ENCODE data around the gene MTHFSD. TPM values are rescaled to one million over a fixed set of nuclear protein-coding genes. Genes with fewer than 3 reads are reported as not detected.

MTHFSD gene, protein sequence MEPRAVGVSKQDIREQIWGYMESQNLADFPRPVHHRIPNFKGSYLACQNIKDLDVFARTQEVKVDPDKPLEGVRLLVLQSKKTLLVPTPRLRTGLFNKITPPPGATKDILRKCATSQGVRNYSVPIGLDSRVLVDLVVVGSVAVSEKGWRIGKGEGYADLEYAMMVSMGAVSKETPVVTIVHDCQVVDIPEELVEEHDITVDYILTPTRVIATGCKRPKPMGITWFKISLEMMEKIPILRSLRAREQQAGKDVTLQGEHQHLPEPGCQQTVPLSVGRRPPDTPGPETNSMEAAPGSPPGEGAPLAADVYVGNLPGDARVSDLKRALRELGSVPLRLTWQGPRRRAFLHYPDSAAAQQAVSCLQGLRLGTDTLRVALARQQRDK
- total RNA-seq: 10 to 100 TPM; 19.3 to 22.3 TPM

DNA sequence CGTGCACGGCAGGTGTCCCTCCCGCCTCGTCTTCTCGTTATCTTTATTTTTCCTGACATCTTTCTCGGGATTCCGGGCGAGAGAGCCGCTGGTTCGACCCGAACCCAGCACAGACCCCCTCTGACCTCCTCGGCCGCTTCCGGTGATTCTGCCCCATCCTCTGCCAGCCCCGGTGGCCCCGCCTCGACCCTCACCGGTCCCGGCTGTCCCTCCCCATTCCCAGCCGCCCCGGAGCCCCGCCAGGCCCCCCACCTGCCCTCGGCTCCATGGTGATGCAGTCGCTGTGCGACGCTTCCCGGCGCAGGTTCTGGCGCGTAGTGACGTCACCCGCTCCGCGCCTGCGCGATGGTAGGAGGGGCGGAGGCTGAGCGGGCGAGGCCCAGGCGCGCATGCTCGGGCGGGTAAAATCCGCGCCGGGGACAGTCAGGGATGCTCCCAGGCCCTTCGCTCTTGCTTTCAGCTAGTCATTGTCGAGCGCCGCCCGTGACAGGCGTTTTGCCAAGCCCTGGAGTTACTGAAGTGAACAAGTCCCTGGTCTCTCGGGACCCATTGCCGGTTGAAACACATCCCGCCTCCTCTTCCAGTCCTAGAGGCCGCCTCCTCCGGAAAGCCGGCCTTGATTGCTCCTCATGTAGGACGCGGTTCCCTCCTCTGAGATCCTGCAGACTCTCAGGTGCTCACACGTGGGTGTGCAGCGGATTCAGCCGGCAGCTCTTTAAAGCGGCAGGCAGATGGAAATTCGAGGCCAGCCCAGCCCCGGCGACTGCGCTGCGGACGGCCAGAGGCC, at the start of gene MTHFSD:
Gene MTHFSD, minus strand, starts transcription at position 319 of the 787 bp plus-strand sequence. Its CDS starts 51 bp downstream, at position 268.
- Mint-ChIP-seq H3K4me1 (ENCODE audit: low read depth) (peaks cover 12% of the 10 kb centered on the region), H3K27ac (peak within 1 kb of the TSS; percentile 96), H3K4me3 (peak within 1 kb of the TSS; percentile 81), H3K27me3 (peaks cover 7% of the 10 kb centered on the region), H3K9me3 (no peaks in the 10 kb centered on the region), H3K36me3 (ENCODE audit: low read depth) (peaks cover 14% of the 10 kb centered on the region)
- DNase-seq (peak; percentile 92), ATAC-seq (peak; percentile 97)
- ChIA-PET CTCF (interaction anchor here (1.0 kb wide), 2 partner anchors 9 to 508 kb away, joined by 3 to 4 read pairs; no protein-coding TSS in a partner anchor), POLR2A (interaction anchor here (1.0 kb wide), 1 partner anchor 9 kb away, joined by 3 read pairs; no protein-coding TSS in a partner anchor)
- intact Hi-C loops (cut with micrococcal nuclease): no loop called here
- TF ChIP-seq, protein P1, sequence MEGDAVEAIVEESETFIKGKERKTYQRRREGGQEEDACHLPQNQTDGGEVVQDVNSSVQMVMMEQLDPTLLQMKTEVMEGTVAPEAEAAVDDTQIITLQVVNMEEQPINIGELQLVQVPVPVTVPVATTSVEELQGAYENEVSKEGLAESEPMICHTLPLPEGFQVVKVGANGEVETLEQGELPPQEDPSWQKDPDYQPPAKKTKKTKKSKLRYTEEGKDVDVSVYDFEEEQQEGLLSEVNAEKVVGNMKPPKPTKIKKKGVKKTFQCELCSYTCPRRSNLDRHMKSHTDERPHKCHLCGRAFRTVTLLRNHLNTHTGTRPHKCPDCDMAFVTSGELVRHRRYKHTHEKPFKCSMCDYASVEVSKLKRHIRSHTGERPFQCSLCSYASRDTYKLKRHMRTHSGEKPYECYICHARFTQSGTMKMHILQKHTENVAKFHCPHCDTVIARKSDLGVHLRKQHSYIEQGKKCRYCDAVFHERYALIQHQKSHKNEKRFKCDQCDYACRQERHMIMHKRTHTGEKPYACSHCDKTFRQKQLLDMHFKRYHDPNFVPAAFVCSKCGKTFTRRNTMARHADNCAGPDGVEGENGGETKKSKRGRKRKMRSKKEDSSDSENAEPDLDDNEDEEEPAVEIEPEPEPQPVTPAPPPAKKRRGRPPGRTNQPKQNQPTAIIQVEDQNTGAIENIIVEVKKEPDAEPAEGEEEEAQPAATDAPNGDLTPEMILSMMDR (IDR thresholded peaks at IDR 0.05): no peak

- peaks cover 7% of the 10 kb centered on the region for H3K4me1 Mint-ChIP-seq (ENCODE audit: low read depth)
Measured at GRCh38 chr16:86604436-86605193, 49.6 kb upstream of the MTHFSD start.

DNA sequence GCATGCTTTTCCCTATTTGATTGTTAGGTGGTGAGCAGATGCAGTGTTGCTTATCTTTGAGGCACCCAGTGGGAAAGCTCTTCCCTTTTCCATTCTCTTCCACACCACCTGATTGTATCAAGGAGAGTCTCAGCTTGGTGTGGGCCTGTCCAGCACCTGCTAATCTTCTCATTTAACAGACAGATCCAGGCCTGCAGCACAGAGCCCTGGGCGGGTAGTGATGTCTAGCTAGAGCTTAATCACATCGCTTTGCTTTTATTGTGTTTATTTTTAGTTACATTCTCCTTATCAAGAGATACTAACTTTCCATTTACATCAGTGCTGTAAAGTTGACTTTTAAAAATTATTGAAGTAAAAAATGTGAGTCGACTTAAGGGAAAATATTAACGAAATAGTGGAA, 47.5 kb upstream of the MTHFSD start:
- POLR2A ChIA-PET: no interaction called here

More at GRCh38 chr16:86604436-86605193, 49.6 kb upstream of the MTHFSD start:
- DNase-seq (peak; percentile 47), ATAC-seq (peak; percentile 93)
- TF ChIP-seq, protein P1 (IDR thresholded peaks at IDR 0.05): no peak
- ChIA-PET POLR2A (no interaction called here), CTCF (no interaction called here)
- Mint-ChIP-seq H3K4me3 (peak overlapping the region; percentile 71), H3K27me3 (peaks cover 19% of the 10 kb centered on the region), H3K9me3 (no peaks in the 10 kb centered on the region), H3K27ac (peak overlapping the region; percentile 20), H3K36me3 (ENCODE audit: low read depth) (no peaks in the 10 kb centered on the region)
- intact Hi-C loops (cut with micrococcal nuclease): no loop called here

DNA sequence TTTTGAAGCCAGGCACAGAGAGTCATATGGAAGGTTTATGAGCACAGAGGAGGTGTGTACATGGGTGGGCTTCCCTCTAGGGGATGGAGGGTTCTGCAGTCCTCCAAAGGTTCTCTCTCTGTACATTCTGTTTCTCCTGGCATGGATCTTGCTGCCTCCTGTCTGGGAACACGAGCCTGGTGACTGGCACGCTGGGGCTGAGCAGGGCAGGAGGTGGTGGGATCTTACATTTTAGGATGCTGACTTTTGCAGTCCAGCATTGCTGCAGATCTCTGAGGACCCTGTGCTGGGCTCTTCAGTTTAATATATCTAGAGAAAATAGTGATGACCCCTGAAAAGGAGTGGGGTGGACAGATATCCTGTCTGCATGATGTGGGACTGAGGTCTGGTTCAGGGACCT, 46.3 kb upstream of the MTHFSD start:
- POLR2A ChIA-PET: interaction anchor here (0.6 kb wide), 1 partner anchor 645 kb away, joined by 3 read pairs; no protein-coding TSS in a partner anchor
- H3K9me3 Mint-ChIP-seq: no peaks in the 10 kb centered on the region
- no peak overlapping the region for H3K27ac Mint-ChIP-seq
- H3K4me1 Mint-ChIP-seq (ENCODE audit: low read depth): peaks cover 7% of the 10 kb centered on the region
- TF ChIP-seq, protein P1 (IDR thresholded peaks at IDR 0.05): no peak
- CTCF ChIA-PET: no interaction called here
- no peak overlapping the region for H3K4me3 Mint-ChIP-seq
- no peak for ATAC-seq
- intact Hi-C loops (cut with micrococcal nuclease): no loop called here
- DNase-seq: no peak
- no peaks in the 10 kb centered on the region for H3K36me3 Mint-ChIP-seq (ENCODE audit: low read depth)
- H3K27me3 Mint-ChIP-seq: peaks cover 25% of the 10 kb centered on the region

More for the DNA sequence above, 47.5 kb upstream of the MTHFSD start:
- no peak overlapping the region for H3K27ac Mint-ChIP-seq
- no peak for DNase-seq
- no peaks in the 10 kb centered on the region for H3K9me3 Mint-ChIP-seq
- peaks cover 26% of the 10 kb centered on the region for H3K27me3 Mint-ChIP-seq
- no peak overlapping the region for H3K4me3 Mint-ChIP-seq
- ATAC-seq: no peak
- CTCF ChIA-PET: no interaction called here
- no peaks in the 10 kb centered on the region for H3K36me3 Mint-ChIP-seq (ENCODE audit: low read depth)
- intact Hi-C loops (cut with micrococcal nuclease): no loop called here
- TF ChIP-seq, protein P1 (IDR thresholded peaks at IDR 0.05): no peak
- H3K4me1 Mint-ChIP-seq (ENCODE audit: low read depth): peaks cover 7% of the 10 kb centered on the region

Data from activated CD8-positive, alpha-beta T cell treated with anti-CD3 and anti-CD28 coated beads for 36 hours (primary cell).